Measurements from ENCODE around the gene DEK.
A peak's percentile ranks its signal among the peaks of the same experiment; 100 is the strongest.

DEK gene

DNA sequence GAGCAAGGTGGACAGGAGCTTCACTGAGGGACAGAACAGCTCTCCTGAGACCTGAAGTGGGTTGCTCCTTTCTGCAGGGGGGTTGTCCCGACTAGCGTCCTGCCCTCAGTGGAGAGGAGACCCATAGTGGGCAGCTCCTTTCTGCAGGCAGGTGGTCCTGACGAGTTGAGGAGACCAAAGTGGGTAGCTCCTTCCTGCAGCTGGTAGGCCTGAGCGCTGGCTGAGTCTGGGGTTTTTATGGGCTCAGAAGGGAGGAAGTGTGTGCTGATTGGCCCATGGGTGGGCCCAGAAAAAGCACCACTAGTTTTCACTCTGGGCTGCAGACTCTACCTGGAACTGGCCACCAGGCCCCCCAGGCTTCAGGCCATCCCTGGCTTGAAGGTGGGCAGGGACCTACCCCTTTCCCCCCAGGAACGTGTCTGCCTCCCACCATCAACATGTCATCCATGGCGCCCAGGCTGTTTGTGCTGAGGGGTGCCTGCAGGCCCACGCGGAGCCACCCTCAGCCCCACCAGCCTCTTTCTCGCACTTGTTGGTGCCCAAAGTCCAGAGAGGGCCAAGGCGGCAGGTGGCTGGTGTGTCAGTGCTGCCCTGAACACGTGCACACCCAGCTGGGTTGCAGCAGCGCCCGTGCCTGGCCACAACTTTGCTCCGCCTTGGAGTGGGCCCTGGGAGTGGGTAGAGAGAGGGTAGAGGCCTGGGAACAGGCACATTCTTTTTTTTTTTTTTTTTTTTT is 1.6 kb upstream of the DEK start:
- DNase-seq (ENCODE audit: low read depth) = no peak

DNA sequence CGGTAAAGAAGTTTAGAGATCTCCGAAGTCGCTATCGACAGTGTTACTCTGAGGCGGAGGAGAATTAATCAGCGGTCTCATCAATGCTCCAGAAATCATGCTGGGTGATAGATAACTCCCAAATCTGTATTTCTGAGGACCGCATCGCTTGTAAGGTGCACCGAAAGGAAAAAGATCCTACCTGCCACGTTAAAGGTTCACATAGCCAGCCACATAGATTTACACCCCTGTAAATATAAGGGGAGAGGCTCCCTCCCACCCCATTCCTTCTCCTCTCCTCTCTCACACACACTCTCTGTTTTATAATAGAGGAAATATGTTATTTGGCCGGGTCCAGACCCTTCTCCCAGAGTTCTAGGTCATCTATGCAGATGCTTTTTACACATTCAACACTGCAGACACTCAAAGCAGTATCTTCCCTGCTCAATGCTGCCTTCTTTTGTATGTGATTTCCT is 620 bp upstream of the DEK start:
- no peak for DNase-seq (ENCODE audit: low read depth)

DNA sequence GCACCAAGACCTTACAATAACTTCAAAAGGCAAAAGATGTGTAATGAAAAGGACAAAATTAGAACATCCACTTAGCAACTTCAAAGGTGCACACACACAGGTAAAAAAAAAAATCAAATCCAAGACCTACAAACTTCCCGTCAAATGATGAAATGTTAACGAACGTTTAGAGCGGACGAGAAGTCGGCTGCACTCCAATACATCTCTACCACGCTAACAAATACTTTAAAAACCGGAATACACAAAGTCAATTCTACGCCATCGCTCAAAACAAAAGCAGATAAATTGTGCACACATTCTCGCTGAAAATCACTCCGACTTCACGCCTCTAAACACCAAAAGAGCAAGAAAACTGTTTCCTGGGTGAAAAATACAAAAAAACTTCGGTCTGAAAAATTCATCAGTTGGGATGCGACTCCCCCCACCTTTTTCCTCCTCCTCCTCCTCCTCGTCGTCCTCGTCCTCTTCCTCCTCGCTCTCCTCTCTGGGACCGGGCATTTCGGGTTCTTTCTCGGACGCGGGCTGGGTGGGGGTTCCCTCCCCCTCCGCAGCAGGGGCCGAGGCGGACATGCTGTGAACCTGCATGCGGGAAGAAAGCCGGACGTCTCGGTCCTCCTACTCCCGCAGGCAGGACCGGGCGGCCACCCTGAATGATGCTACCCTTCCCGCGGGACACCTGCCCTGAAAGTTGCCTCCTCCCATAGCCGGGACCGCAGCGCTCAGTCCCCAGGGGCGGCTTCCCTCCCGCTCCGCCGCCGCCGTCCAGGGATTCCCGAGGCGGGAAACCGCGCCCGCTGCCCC is 712 bp downstream of the DEK start:
- peak; percentile 24 for DNase-seq (ENCODE audit: low read depth)

DNA sequence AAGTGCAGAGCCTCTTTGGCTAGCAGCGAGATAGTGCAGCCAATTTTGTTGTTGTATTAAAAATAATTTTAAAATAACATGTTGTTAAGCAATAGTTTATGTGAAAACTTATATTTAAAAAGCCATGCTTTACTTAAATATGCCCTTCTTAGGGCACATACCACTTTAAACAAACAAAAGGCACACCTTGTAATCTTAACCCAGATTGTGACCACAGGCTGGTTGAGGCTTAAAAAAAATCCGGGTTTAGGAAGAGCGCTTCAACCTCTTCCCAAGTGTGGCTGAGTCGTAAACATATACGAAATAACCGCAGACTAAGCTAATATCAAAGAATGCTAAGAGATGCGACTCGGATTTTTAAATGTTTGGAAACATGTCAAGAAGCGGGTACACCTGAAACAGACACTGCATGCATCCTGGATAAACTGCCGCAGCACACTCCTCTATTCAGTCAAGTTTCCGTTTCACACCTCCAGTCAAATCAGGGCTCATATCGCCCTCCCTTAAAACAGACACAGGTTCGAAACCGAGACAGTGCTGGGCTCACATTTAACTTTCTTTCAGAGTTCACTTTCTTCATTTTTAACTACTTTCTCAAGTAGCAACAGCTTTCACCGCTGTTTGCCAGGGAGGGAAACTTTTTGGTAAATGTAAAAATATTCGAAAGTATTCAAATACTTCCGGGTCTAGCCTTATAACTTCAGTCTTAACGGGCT is 1.5 kb downstream of the DEK start:
- peak; percentile 16 for DNase-seq (ENCODE audit: low read depth)

DNA sequence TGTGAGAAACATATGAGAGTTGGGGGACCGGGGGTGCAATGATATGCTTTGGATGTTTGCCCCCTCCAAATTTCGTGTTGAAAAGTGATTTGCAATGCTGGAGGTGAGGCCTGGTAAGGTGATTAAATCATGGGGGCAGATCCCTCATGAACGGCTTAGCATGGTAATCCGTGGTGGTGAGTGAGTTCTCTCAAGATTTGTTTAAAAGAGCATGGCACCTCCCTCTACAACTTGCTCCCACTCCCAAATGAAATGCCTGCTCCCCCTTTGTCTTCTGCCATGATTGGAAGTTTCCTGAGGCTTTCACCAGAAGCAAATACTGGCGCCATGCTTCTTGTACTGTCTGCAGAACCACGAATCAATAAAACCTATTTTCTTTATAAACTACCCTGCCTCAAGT is 2.5 kb downstream of the DEK start:
- no peak for DNase-seq (ENCODE audit: low read depth)

DNA sequence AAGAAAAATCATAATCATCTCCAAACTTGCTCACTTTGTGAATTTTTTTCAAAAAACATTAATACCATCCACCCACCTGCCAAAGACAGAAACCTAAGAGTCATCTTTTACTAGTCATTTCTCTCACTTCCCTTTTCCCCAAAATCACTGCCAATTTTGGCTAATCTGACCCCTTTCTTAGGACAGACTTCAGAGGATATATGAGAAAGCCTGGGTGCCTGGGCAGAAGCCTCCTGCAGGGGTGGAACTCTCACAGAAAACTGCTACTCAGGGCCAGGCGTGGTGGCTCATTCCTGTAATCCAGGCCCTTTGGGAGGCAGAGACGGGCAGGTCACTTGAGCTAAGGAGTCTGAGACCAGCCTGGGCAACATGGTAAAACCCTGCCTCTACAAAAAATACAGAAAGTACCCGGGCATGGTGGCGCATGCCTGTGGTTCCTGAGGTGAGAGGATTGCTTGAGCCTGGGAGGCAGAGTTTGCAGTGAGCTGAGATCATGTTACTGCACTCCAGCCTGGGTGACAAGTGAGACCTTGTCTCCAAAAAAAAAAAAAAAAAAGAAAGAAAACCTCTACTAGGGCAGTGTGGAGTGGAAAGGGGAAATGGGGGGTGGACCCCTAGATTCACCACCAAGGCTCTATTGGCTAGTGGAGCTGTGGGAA is 3.8 kb downstream of the DEK start:
- no peak for DNase-seq (ENCODE audit: low read depth)

DNA sequence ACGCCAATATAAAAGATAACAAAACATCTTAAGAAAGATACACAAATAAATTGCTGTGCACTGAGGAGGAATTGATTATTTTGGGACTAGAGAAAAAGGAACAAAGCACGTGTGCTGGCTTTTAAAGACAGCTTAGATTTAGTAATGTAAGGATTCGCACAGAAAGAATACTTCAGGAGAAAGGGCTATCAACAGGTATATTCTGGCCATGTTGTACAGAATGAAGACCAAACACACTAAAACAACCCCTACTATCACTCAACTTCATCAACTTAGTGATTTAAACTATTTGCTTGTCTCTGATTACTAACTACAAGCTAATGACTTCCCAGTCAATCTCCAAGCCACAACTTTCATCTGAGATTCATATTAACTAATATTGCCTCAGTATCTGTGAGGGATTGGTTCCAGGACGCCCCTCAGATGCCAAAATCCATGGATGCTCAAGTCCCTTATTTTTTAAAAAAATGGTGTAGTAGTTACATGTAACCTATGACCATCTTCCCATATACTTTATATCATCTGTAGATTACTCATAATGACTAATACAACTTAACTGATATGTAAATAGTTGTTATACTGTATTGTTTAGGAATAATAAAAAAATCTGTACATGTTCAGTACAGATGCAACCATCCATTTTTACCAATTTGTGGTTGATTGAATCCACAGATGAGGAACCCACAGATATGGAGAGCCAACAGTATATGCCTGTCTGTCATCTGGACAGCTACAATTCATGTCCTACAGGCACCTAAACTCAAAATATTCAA is 4.5 kb downstream of the DEK start:
- no peak for DNase-seq (ENCODE audit: low read depth)

DNA sequence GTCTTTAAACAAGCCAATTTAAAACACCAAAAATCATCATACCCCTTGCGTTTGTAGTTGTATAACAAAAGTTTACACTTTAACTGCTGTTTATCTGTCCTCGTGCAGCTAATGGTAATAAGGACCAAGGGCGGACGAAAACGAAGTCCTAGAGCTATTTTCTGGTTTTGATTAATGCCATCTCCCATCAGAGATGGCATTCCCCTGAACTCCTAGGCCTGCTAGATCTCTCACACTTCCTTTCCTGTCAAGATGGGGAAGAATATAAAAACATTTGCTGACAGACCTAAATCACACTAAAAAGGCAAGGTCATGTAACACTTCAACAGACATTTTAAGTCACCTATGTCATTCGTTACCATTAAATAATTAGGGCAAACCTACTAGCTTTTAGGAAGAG is 9.5 kb downstream of the DEK start:
- DNase-seq (ENCODE audit: low read depth) = no peak

DNA sequence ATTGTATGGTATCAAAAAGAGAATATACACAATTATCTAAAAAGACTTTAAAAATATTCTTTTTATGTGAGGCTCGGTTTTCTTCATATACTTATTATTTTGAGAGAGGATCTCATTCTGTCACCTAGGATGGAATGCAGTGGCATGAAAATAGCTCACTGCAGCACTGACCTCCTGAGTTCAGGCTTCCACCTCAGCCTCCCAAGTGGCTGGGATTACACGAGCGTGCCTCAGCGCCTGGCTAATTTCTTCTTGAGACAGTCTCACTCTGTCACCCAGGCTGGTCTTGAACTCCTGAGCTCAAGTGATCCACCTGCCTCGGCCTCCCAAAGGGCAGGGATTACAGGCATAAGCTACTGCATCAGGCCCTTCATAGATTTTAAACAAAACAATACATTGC is 10.7 kb downstream of the DEK start:
- DNase-seq (ENCODE audit: low read depth) = no peak

DNA sequence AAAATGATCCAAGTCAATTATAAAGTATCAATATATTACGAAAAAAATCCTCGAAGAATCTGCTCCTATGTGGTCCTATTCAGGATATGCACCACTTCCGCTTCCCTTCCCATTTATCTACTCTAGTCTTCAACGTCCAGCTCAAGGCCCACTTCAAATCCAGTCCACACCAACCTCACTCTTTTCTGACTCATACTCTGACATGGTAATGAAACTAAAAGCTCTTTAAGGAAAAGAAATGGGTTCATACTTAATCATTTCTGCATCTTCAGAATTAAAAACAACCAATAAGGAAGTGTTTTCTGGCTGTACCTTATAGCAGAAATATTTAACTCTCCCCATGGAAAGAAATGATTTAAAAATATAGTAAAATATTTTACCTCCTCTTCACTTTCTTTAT is 15.1 kb downstream of the DEK start:
- DNase-seq (ENCODE audit: low read depth) = no peak

DNA sequence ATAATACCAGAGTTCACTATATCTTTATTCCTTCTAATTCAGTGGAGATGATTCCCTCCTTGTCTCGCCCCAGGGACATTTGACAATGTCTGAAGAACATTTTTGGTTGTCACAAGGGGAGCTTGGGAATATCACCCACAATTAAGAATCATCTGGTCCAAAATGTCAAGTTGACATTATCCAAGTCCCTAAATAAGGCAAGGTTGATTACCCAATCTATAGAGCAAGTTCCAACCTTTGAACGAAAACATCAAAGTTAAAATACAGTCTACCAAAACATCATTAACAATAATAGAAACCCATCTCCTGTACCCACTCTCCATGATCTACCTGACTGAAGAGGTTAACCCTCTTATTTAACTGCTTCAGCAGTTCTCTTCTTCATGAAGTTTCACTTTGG is 15.6 kb downstream of the DEK start:
- no peak for DNase-seq (ENCODE audit: low read depth)

DNA sequence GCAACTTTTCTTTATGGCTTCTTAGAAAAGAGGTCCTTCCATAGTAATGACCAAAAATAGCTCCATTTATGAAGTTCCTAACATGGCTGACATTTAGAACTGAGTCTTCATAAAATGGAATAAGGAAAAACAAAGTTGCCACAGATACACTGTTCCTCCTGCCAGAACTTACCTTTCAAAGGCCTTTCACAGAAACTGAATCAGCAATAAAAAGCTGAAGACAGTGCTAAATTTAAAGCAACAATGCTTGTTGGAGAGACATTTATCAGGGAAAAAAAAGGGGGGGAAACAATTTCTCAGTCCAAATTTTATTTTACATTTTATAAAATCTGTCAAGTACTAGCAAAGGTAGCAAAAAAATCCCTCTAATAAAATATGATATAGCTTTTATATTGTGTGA is 17.3 kb downstream of the DEK start:
- DNase-seq (ENCODE audit: low read depth) = no peak

DNA sequence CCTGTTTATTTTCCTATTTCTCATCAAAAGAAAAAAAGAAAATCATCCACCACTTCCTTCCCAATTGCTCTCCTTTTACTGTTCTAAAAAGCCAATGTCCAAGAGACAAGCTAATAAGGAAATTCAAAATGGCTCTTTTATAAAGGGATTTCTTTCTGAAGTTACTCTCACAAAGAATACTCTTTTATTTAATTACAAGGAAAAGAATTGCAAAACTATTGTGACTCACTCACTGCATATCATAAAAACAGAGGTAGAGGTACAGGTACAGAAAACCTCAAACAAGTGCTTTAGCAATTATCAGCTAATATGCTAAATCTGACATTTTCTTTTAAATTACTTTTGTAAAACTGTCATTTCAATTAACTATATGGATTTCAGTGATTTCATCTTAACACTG is 18.1 kb downstream of the DEK start:
- no peak for DNase-seq (ENCODE audit: low read depth)

DNA sequence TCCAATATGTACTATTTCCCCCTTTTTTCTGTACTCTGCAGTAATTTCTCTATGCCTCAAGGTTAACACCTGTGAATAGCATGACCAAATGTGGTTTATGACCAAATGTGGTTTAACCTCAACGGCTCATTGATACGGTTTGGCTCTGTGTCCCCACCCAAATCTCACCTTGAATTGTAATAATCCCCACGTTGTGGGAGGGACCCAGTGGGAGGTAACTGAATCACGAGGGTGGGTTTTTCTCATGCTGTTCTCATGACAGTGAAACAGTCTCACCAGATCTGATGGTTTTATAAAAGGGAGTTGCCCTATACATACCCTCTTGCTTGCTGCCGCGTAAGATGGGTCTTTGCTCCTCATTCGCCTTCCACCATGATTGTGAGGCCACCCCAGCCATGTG is 18.7 kb downstream of the DEK start:
- DNase-seq (ENCODE audit: low read depth) = no peak

DNA sequence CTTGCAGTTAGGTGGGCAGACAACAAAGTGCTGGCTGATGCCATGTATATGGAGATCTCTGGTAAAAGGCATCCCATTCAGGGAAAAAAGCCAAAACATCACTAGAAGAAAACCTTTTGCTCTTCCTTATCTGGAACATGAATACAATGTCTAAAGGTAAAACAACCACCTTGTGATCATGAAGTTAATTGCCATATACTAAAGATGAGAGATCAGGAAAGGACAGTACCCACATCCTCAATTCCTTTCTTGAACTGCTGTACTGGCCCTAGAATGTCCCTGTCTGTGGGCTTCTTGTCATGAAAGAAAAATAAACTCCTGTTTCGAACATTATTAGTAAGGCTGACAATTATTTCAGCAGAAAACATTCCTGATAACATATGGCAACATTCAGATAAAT is 19.3 kb downstream of the DEK start:
- DNase-seq (ENCODE audit: low read depth) = no peak

DNA sequence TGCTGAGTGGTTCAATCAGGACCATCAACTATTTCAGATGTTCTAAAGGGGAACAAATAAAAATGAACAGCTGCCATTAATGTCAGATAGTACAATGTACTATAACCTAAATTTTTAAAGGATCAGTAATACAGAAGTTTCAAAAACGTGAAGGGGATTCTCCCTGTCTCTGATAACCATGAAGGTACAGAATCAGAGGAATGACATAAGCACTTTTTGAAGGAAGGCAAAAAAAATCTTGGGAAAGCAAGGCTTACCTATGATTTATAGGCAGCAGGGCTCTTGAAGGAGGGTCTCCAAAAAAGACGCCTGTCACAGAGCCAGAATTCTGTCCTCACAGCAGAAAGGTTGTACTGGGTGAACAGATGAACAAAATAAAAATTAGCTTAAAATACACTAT is 20.1 kb downstream of the DEK start:
- DNase-seq (ENCODE audit: low read depth) = no peak

DNA sequence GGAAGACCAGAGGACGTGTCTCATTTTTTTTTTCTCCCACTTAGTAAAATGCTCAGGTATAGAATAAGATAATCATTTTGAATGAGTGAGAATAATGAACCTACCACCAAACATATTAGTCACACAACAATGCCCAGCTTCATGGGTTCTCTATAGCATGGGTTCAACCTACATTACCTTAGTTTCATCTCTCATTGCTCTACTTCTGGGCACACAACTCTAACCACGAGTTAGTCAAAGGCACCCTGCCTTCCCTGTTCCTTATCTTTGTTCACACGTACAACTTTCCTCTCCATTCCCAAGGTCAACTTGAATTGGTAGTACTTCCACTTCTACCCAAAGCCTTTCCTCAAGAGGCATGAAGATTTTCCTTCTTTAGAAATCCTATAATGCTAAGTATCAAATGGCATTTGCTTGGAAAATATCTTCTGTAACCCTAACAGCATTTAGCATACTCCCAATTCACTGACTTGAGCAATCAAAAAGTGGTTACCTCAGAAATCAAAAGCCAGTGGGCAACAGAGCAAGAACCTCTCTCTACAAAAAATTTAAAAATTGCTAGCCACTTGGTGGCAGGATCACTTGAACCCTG is 20.9 kb downstream of the DEK start:
- DNase-seq (ENCODE audit: low read depth) = no peak

DNA sequence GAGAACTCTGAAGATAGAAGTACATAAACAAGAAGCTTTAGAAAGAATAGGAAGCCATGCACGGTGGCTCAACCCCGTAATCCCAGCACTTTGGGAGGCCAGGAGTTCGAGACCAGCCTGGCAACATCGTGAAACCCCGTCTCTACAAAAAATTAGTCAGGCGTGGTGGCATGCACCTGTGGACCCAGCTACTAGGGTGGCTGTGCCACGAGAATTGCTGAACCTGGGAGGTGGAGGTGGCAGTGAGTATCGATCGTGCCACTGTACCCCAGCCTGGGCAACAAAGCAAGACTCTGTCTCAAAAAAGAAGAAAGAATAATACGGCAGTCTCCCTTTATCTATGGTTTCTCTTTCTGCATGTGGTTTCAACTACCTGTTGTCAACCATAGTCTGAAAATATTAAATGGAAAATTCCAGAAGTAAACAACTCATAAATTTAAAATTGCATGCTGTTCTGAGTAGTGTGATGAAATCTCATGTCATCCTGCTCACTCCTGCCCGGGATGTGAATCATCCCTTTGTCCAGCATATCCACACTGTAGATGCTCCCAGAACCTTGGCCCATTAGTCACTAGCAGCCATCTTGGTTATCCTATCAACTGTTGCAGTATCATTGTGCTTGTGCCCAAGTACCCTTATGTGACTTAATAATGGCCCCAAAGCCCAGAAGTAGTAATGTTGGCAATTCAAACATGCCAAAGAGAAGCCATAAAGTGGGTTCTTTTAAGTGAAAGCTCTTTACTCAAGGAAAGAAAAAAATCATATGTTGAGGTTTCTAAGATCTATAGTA is 22.1 kb downstream of the DEK start:
- no peak for DNase-seq (ENCODE audit: low read depth)

DNA sequence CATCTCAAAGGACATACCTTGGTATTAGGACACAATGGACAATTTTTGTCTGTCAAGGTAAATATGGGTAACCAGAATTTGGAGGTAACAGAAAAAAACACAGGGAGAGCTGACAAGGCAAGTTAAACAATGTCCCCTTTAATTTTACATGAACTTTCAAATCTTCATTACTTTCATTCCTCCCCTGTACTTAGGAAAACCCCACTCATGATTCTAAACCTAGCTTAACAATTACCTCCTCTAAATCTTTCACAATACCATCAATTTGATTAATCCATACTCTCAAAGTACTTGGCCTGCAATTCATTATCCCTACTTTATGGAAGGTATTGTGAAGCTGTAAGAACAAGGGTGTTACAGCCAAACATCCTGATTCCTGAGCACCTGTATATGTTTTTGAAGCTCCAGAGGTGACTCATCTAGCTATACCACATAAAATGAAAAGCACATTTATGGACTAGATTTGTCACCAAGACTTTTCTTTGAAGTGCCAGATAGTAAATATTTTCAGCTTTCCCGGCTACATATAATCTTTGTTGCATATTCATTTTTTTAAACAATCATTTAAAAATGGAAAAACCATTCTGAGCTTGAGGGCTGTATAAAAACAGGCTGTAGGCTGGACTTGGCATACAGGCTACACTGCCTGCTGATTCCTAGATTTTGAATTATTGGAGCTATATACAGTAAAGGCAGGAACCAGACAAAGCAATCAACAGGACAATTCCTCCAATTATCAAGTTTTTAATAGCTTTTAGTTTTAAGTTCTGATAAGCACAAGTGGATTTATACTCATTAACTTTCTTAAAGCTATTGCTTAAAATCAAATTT is 22.9 kb downstream of the DEK start:
- no peak for DNase-seq (ENCODE audit: low read depth)

DNA sequence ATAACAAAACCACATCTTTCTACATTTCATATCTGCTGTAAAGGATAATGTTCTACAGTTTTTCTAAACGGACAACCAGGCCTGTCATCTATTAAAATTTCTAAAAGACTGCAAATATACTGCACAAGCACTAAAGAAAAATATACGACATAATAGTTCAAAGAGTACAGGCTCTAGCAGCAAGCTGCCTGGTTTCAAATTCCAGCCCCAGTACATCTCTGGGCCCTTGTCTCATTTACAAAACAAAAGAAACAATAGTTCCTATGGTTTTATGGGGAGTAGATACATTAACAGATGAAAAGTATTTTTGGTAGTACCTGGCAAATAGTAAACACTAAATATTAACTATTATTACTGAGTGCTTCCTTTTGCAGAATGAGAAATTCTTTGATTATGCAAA is 24.1 kb downstream of the DEK start:
- DNase-seq (ENCODE audit: low read depth) = no peak
